ENCODE measurements around the gene CYP4F22.

Gene CYP4F22

GRCh38 chr19:15570420-15570819 lies 62.1 kb downstream of the CYP4F22 start:
- no peak overlapping the region for H2AFZ ChIP-seq (ENCODE audit: low read length)
- H3K9me3 ChIP-seq (replicated peaks; ENCODE audit: insufficient read depth, low read length): no peaks in the 10 kb centered on the region
- no peaks in the 10 kb centered on the region for H3K4me1 ChIP-seq (ENCODE audit: low read length)
- H3F3A ChIP-seq (ENCODE audit: insufficient read depth, low read length): no peaks in the 10 kb centered on the region
- H3K27me3 ChIP-seq (replicated peaks; ENCODE audit: insufficient read depth, low read length): peaks cover 78% of the 10 kb centered on the region
- H3K79me2 ChIP-seq (ENCODE audit: low read length): no peaks in the 10 kb centered on the region
- H3K27ac ChIP-seq (ENCODE audit: low read length): no peak overlapping the region
- TF ChIP-seq EZH2 (optimal IDR thresholded peaks at IDR 0.05; ENCODE audit: low read depth, low read length) (no peak), EZH2phosphoT487 (IDR thresholded peaks at IDR 0.05; ENCODE audit: low read length) (no peak), CTCF (IDR thresholded peaks at IDR 0.05; ENCODE audit: low read length) (no peak)
- no peaks in the 10 kb centered on the region for H4K20me1 ChIP-seq (ENCODE audit: insufficient read depth, low read length)
- H3K36me3 ChIP-seq (replicated peaks; ENCODE audit: insufficient read depth, low read length): no peaks in the 10 kb centered on the region
- no peak overlapping the region for H3K4me3 ChIP-seq (ENCODE audit: low read length)
- H3K9me2 ChIP-seq (replicated peaks; ENCODE audit: insufficient read depth, low read length): no peaks in the 10 kb centered on the region
- no peak for DNase-seq
- H3K9ac ChIP-seq (ENCODE audit: low read length): no peak overlapping the region
- no peak overlapping the region for H3K4me2 ChIP-seq (ENCODE audit: low read depth, low read length)

GRCh38 chr19:15575406-15575805 lies 67.1 kb downstream of the CYP4F22 start:
- H3K4me3 ChIP-seq (ENCODE audit: low read length): no peak overlapping the region
- H3K36me3 ChIP-seq (replicated peaks; ENCODE audit: insufficient read depth, low read length): no peaks in the 10 kb centered on the region
- H3K4me1 ChIP-seq (ENCODE audit: low read length): no peaks in the 10 kb centered on the region
- H3K4me2 ChIP-seq (ENCODE audit: low read depth, low read length): no peak overlapping the region
- TF ChIP-seq EZH2phosphoT487 (IDR thresholded peaks at IDR 0.05; ENCODE audit: low read length) (no peak), CTCF (IDR thresholded peaks at IDR 0.05; ENCODE audit: low read length) (no peak), EZH2 (optimal IDR thresholded peaks at IDR 0.05; ENCODE audit: low read depth, low read length) (no peak)
- no peak for DNase-seq
- no peak overlapping the region for H3K27ac ChIP-seq (ENCODE audit: low read length)
- H3K9me3 ChIP-seq (replicated peaks; ENCODE audit: insufficient read depth, low read length): no peaks in the 10 kb centered on the region
- no peaks in the 10 kb centered on the region for H3F3A ChIP-seq (ENCODE audit: insufficient read depth, low read length)
- no peak overlapping the region for H2AFZ ChIP-seq (ENCODE audit: low read length)
- H3K79me2 ChIP-seq (ENCODE audit: low read length): no peaks in the 10 kb centered on the region
- no peaks in the 10 kb centered on the region for H4K20me1 ChIP-seq (ENCODE audit: insufficient read depth, low read length)
- no peak overlapping the region for H3K9ac ChIP-seq (ENCODE audit: low read length)
- peaks cover 72% of the 10 kb centered on the region for H3K27me3 ChIP-seq (replicated peaks; ENCODE audit: insufficient read depth, low read length)
- no peaks in the 10 kb centered on the region for H3K9me2 ChIP-seq (replicated peaks; ENCODE audit: insufficient read depth, low read length)

GRCh38 chr19:15576526-15577156 lies 68.3 kb downstream of the CYP4F22 start:
- Histone ChIP-seq H4K20me1 (ENCODE audit: insufficient read depth, low read length) (no peaks in the 10 kb centered on the region), H3K9me3 (replicated peaks; ENCODE audit: insufficient read depth, low read length) (no peaks in the 10 kb centered on the region), H3K36me3 (replicated peaks; ENCODE audit: insufficient read depth, low read length) (no peaks in the 10 kb centered on the region), H3K4me2 (ENCODE audit: low read depth, low read length) (no peak overlapping the region), H3K27me3 (replicated peaks; ENCODE audit: insufficient read depth, low read length) (peaks cover 77% of the 10 kb centered on the region), H3K79me2 (ENCODE audit: low read length) (no peaks in the 10 kb centered on the region), H3K27ac (ENCODE audit: low read length) (no peak overlapping the region), H3K4me3 (ENCODE audit: low read length) (no peak overlapping the region), H3F3A (ENCODE audit: insufficient read depth, low read length) (no peaks in the 10 kb centered on the region), H3K9me2 (replicated peaks; ENCODE audit: insufficient read depth, low read length) (no peaks in the 10 kb centered on the region), H2AFZ (ENCODE audit: low read length) (no peak overlapping the region), H3K4me1 (ENCODE audit: low read length) (no peaks in the 10 kb centered on the region), H3K9ac (ENCODE audit: low read length) (no peak overlapping the region)
- no peak for TF ChIP-seq EZH2phosphoT487 (IDR thresholded peaks at IDR 0.05; ENCODE audit: low read length)
- no peak for TF ChIP-seq EZH2 (optimal IDR thresholded peaks at IDR 0.05; ENCODE audit: low read depth, low read length)
- no peak for TF ChIP-seq CTCF (IDR thresholded peaks at IDR 0.05; ENCODE audit: low read length)
- DNase-seq: no peak
